Loucy (cell line): ENCODE data around the gene HHLA2.

Source experiments
- H2AFZ ChIP-seq: fragments of 200-600 bp; sonication (generic); 2 replicates; pipeline ENCODE4 v1.6.0; 2016; ENCODE audit warnings: antibody characterized with exemption, mild to moderate bottlenecking, low read length, moderate library complexity
- H3F3A ChIP-seq: fragments of 200-600 bp; 2 replicates; pipeline ENCODE4 v1.6.0; 2016; ENCODE audit warnings: antibody characterized with exemption, low read depth, mild to moderate bottlenecking
- H3K27me3 ChIP-seq: fragments of 200-600 bp; sonication (generic); 2 replicates; pipeline ENCODE4 v1.6.1; 2014; ENCODE audit warnings: low read length, mild to moderate bottlenecking; ENCODE audit not compliant: insufficient read depth, poor library complexity, severe bottlenecking
- H3K36me3 ChIP-seq: fragments of 200-600 bp; sonication (generic); 2 replicates; pipeline ENCODE4 v1.6.1; 2016; ENCODE audit warnings: low read length; ENCODE audit not compliant: insufficient read depth
- H3K4me1 ChIP-seq: fragments of 200-600 bp; sonication (generic); 2 replicates; pipeline ENCODE4 v1.5.1; 2014; ENCODE audit warnings: low read length, mild to moderate bottlenecking; ENCODE audit not compliant: insufficient read depth, poor library complexity, severe bottlenecking
- H3K4me2 ChIP-seq: fragments of 200-600 bp; sonication (generic); 2 replicates; pipeline ENCODE4 v1.6.0; 2014; ENCODE audit warnings: antibody characterized with exemption, low read length, low read depth, mild to moderate bottlenecking; ENCODE audit not compliant: poor library complexity, severe bottlenecking
- H3K4me3 ChIP-seq: fragments of 200-600 bp; sonication (generic); 2 replicates; pipeline ENCODE4 v1.5.1; 2014; ENCODE audit warnings: low read length, mild to moderate bottlenecking, mixed read lengths; ENCODE audit not compliant: poor library complexity, severe bottlenecking
- H3K79me2 ChIP-seq: fragments of 200-600 bp; sonication (generic); 2 replicates; pipeline ENCODE4 v1.6.1; 2014; ENCODE audit warnings: low read length; ENCODE audit not compliant: insufficient read depth
- H3K9ac ChIP-seq: fragments of 200-600 bp; sonication (generic); 2 replicates; pipeline ENCODE4 v1.6.0; 2014; ENCODE audit warnings: mild to moderate bottlenecking, low read depth, low read length, moderate library complexity; ENCODE audit not compliant: poor library complexity, severe bottlenecking
- H3K9me2 ChIP-seq: fragments of 200-600 bp; sonication (generic); replicated peaks from 2 replicates; pipeline ENCODE4 v1.6.1; 2016; ENCODE audit warnings: low read depth, low read length, mixed read lengths
- H3K9me3 ChIP-seq: fragments of 200-600 bp; sonication (generic); 2 replicates; pipeline ENCODE4 v1.6.1; 2014; ENCODE audit warnings: mild to moderate bottlenecking, antibody characterized with exemption, low read length, low read depth; ENCODE audit not compliant: insufficient read depth
- H4K20me1 ChIP-seq: fragments of 200-600 bp; sonication (generic); 2 replicates; pipeline ENCODE4 v1.6.0; 2014; ENCODE audit warnings: antibody characterized with exemption, low read length, mild to moderate bottlenecking; ENCODE audit not compliant: insufficient read depth, poor library complexity, severe bottlenecking
- CTCF ChIP-seq: fragments of 200-600 bp; sonication (generic); conservative IDR thresholded peaks from 2 replicates; pipeline ENCODE4 v1.5.1; 2014; ENCODE audit warnings: mild to moderate bottlenecking, antibody characterized with exemption, low read length
- EZH2phosphoT487 ChIP-seq: fragments of 200-600 bp; IDR thresholded peaks from 2 replicates; pipeline ENCODE4 v1.6.1; 2018; ENCODE audit warnings: antibody characterized with exemption, mild to moderate bottlenecking, moderate library complexity, borderline replicate concordance

Gene HHLA2

GRCh38 chr3:108401836-108402235 lies 105.5 kb downstream of the HHLA2 start:
- no peak overlapping the region for H3K4me3 ChIP-seq
- H3K79me2 ChIP-seq = no peaks in the 10 kb centered on the region
- no peaks in the 10 kb centered on the region for H3K9me2 ChIP-seq
- no peak overlapping the region for H2AFZ ChIP-seq
- no peak overlapping the region for H3K4me2 ChIP-seq
- no peaks in the 10 kb centered on the region for H4K20me1 ChIP-seq
- no peaks in the 10 kb centered on the region for H3K4me1 ChIP-seq
- no peaks in the 10 kb centered on the region for H3F3A ChIP-seq
- H3K9me3 ChIP-seq = no peaks in the 10 kb centered on the region
- no peaks in the 10 kb centered on the region for H3K36me3 ChIP-seq
- no peak for TF ChIP-seq EZH2phosphoT487
- no peak for TF ChIP-seq CTCF
- H3K27me3 ChIP-seq = no peaks in the 10 kb centered on the region
- no peak overlapping the region for H3K9ac ChIP-seq

DNA sequence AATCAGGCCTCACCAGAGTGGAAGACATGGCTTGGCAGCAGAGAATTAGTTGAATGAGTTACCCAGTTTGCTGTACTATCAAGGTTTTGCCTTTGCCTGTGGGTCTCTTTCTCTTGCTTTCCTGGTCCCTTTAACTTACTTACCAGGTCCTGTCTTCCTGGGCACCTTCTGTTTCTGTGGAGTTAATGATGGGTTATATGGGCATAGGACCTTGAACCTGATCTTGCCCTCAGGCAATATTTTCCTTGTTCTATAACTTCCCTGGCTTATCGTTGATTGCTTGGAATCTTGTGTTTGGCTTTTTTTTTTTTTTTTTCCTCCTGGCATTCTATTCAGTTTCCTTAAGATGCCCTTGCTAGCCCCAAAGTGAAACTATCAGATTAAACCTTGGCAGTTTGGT lies 106.8 kb downstream of the HHLA2 start:
- Histone ChIP-seq H3K9ac (no peak overlapping the region), H3K4me2 (no peak overlapping the region), H4K20me1 (no peaks in the 10 kb centered on the region), H3K9me2 (no peaks in the 10 kb centered on the region), H3K79me2 (no peaks in the 10 kb centered on the region), H3K36me3 (no peaks in the 10 kb centered on the region), H3K9me3 (no peaks in the 10 kb centered on the region), H2AFZ (no peak overlapping the region), H3K27me3 (no peaks in the 10 kb centered on the region), H3K4me3 (no peak overlapping the region), H3K4me1 (no peaks in the 10 kb centered on the region), H3F3A (no peaks in the 10 kb centered on the region)
- TF ChIP-seq EZH2phosphoT487 (no peak), CTCF (no peak)

DNA sequence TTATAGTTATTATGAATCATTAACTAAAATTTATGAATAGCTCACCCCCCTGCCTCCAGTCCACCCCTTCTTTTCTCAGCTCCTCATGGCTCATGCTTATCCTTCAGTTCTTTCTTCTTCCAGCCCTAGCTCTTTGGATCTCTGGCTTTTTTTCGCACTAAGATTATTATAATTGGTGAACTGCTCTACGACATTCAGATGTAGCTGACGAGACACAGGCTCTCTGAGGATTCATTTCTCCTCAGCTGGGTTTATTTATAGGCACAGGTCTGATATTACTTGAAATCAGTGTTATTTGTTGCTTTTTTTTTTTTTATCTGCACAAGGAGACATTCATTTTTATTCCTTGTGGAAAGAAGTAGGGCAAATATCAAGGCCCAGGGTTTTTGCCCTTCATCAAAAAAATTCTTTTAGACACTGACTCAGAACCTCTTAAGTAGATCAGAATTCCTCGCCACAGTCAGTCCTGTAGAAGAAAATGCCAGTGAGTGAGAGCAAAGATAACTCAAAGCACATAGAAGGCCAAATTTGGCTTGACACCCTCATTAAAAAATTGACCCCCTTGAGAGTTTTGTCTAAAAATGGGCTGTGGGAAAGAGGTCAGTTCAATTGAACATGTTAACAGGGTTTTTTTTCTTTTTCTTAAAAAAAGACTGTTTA lies 107.5 kb downstream of the HHLA2 start:
- no peak overlapping the region for H3K4me2 ChIP-seq
- H3K9me2 ChIP-seq = no peaks in the 10 kb centered on the region
- H3K79me2 ChIP-seq = no peaks in the 10 kb centered on the region
- TF ChIP-seq EZH2phosphoT487 = no peak
- no peaks in the 10 kb centered on the region for H3K4me1 ChIP-seq
- H3K36me3 ChIP-seq = no peaks in the 10 kb centered on the region
- no peak overlapping the region for H2AFZ ChIP-seq
- H3K27me3 ChIP-seq = no peaks in the 10 kb centered on the region
- no peaks in the 10 kb centered on the region for H3K9me3 ChIP-seq
- no peaks in the 10 kb centered on the region for H3F3A ChIP-seq
- H4K20me1 ChIP-seq = no peaks in the 10 kb centered on the region
- no peak overlapping the region for H3K9ac ChIP-seq
- H3K4me3 ChIP-seq = no peak overlapping the region

- Histone ChIP-seq H3K4me2 (no peak overlapping the region), H3K4me3 (no peak overlapping the region), H3K9me3 (no peaks in the 10 kb centered on the region), H3K27me3 (no peaks in the 10 kb centered on the region), H2AFZ (no peak overlapping the region), H3K9ac (no peak overlapping the region), H3K4me1 (no peaks in the 10 kb centered on the region), H4K20me1 (no peaks in the 10 kb centered on the region), H3K36me3 (no peaks in the 10 kb centered on the region), H3K9me2 (no peaks in the 10 kb centered on the region), H3K79me2 (no peaks in the 10 kb centered on the region), H3F3A (no peaks in the 10 kb centered on the region)
- no peak for TF ChIP-seq EZH2phosphoT487
- no peak for TF ChIP-seq CTCF
These were observed 108.0 kb downstream of the HHLA2 start for GRCh38 chr3:108404368-108404767.
